Retinal pigment epithelial cell (primary cell): ENCODE data around the gene IBA57.

ENCODE experiments used
- DNase-seq: peaks from one replicate; pipeline ENCODE4 v3.0.0-alpha.2; 2010; ENCODE audit warnings: low read depth
- H3K4me3 ChIP-seq: 2 replicates; pipeline ENCODE4 v1.5.1; 2011; ENCODE audit warnings: mild to moderate bottlenecking, low read length, control low read depth, moderate library complexity
- CTCF ChIP-seq: conservative IDR thresholded peaks from 2 replicates; pipeline ENCODE4 v1.5.1; 2011; ENCODE audit warnings: low read depth, low read length, control low read depth, inconsistent platforms

The IBA57 gene

GRCh38 chr1:228144993-228145343 lies 20.6 kb upstream of the IBA57 start:
- no peak for TF ChIP-seq CTCF
- no peak overlapping the region for H3K4me3 ChIP-seq
- no peak for DNase-seq

- TF ChIP-seq CTCF = no peak
- no peak overlapping the region for H3K4me3 ChIP-seq
- no peak for DNase-seq
Observed at GRCh38 chr1:228145463-228146416, 19.9 kb upstream of the IBA57 start.

DNA sequence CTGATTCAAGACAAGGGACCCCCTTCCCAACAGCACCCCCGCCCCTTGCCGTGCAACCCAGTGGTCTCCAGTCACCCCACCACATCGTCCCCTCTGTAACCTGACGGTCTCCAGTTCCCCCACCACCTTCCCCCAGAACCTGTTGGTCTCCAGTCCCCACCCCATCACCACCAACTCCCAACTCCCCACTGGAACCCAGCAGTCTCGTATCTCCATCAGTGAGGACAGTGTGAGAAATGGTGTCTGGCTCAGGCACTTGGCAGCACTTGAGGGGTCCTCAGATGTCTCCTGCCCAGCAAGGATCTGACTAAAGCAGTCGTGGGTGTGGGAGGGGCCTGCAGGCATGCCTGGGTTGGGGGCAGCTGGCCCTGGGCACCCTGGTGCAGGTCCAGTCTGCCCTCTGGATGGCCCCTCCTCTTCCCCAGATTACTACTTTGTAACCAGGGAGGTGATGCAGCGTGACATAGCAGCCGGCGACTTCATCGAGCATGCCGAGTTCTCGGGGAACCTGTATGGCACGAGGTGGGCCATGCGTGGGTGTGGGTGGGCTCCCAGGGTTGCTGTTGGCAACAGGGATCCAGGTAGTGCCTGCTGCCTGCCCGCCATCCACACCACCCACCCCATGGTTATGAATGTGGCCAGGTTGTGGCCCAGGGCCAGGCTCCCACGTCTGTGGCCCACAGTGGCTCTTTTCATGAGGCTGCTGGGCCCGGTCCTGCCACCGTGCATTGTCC lies 19.0 kb upstream of the IBA57 start:
- TF ChIP-seq CTCF = no peak
- DNase-seq = no peak
- no peak overlapping the region for H3K4me3 ChIP-seq

- no peak for DNase-seq
- no peak for TF ChIP-seq CTCF
- H3K4me3 ChIP-seq = no peak overlapping the region
Observed at GRCh38 chr1:228147151-228147693, 18.4 kb upstream of the IBA57 start.

GRCh38 chr1:228147768-228148167 lies 17.8 kb upstream of the IBA57 start:
- DNase-seq = no peak
- H3K4me3 ChIP-seq = no peak overlapping the region
- TF ChIP-seq CTCF = no peak

DNA sequence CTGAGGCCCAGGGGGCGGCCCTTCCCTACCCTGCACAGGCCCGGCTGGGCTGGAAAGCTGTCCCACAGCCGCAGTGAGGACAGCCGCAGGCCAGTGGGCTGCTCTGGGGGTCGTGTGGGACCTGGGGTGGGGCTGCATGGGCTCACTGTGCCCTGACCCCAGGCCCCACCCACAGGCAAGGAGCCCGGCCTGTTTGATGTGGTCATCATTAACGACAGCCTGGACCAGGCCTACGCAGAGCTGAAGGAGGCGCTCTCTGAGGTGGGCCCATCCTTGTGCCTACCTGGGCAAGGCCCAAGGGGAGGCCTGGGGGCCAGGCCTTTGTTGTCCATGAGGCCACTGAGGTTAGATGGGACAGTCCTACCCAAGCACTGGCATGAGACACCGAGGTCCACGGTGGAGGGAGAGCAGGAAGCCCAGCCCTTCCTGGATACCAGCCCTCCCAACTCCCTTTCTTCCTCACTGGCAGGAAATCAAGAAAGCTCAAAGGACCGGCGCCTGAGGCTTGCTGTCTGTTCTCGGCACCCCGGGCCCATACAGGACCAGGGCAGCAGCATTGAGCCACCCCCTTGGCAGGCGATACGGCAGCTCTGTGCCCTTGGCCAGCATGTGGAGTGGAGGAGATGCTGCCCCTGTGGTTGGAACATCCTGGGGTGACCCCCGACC lies 17.3 kb upstream of the IBA57 start:
- DNase-seq = no peak
- TF ChIP-seq CTCF = no peak
- no peak overlapping the region for H3K4me3 ChIP-seq
